Esophagus squamous epithelium (tissue), 5 donors: ENCODE results near the gene INSR. TPM values are rescaled to one million over a fixed set of nuclear protein-coding genes. Genes with fewer than 3 reads are reported as not detected.

ENCODE experiments used
- DNase-seq: peaks from one replicate; lab custom pipeline; 2025; lab: John Stamatoyannopoulos, UW
- H3K27ac ChIP-seq, 4 donors: fragments of 200-600 bp; sonication (generic); one replicate each; pipeline ENCODE4 v1.5.1; 2016 to 2019; ENCODE audit warnings: mild to moderate bottlenecking in 1 of 4
- H3K27me3 ChIP-seq, 4 donors: fragments of 200-600 bp; sonication (generic); 1 replicate in 3 of 4; 2 replicates in 1 of 4; pipeline versions ENCODE4 v1.5.1 to v1.6.0; 2017 to 2021; ENCODE audit warnings: antibody characterized with exemption in 1 of 4
- H3K36me3 ChIP-seq, 3 donors: fragments of 200-600 bp; sonication (generic); one replicate each; pipeline ENCODE4 v1.5.1; 2016 to 2019
- H3K4me1 ChIP-seq, 3 donors: fragments of 200-600 bp; sonication (generic); one replicate each; pipeline ENCODE4 v1.5.1; 2017 to 2019
- H3K4me3 ChIP-seq, 4 donors: fragments of 200-600 bp; sonication (generic); 1 replicate in 3 of 4; 2 replicates in 1 of 4; pipeline ENCODE4 v1.5.1; 2016 to 2019; ENCODE audit warnings: mild to moderate bottlenecking in 2 of 4, moderate library complexity in 1 of 4
- H3K9me3 ChIP-seq, 3 donors: fragments of 200-600 bp; sonication (generic); one replicate each; pipeline ENCODE4 v1.5.1; 2016 to 2019
- CTCF ChIP-seq, 6 experiments: fragments of 450-650 bp in 4 of 6; fragments of 200-600 bp in 2 of 6; sonication (generic) in 2 of 6; IDR thresholded peaks; one replicate each; pipeline ENCODE4 v1.5.1; 2016 to 2019; ENCODE audit warnings: antibody characterized with exemption in 6 of 6, mild to moderate bottlenecking in 4 of 6, moderate library complexity in 4 of 6
- POLR2A ChIP-seq, 4 donors: fragments of 450-650 bp; IDR thresholded peaks; one replicate each; pipeline ENCODE4 v1.6.1; 2017; ENCODE audit warnings: antibody characterized with exemption in 4 of 4, mild to moderate bottlenecking in 4 of 4, moderate library complexity in 3 of 4
- WGBS, 2 donors: methylation state at CpG; one replicate each; pipeline ENCODE4 v1.1.5; 2018; 5-methylcytosine and 5-hydroxymethylcytosine counted together
- intact Hi-C: fragments of 100-400 bp; cut with DNase I; formaldehyde crosslinking; loops from one replicate; pipeline ENCODE4 v1.15.0; 2022
- total RNA-seq, 4 donors: library from RNA; depleted of rRNA; stranded (reverse); fragments of >200 nt; gene quantifications; one replicate each; pipeline ENCODE4 v1.1.0, GENCODE V29; 2016
- donor health status: DM: yes; HTN: yes; CAD: no.

Gene INSR
- total RNA-seq, 4 donors from 2014 or later = 4.9 to 33.4 (median 10.8) TPM

DNA sequence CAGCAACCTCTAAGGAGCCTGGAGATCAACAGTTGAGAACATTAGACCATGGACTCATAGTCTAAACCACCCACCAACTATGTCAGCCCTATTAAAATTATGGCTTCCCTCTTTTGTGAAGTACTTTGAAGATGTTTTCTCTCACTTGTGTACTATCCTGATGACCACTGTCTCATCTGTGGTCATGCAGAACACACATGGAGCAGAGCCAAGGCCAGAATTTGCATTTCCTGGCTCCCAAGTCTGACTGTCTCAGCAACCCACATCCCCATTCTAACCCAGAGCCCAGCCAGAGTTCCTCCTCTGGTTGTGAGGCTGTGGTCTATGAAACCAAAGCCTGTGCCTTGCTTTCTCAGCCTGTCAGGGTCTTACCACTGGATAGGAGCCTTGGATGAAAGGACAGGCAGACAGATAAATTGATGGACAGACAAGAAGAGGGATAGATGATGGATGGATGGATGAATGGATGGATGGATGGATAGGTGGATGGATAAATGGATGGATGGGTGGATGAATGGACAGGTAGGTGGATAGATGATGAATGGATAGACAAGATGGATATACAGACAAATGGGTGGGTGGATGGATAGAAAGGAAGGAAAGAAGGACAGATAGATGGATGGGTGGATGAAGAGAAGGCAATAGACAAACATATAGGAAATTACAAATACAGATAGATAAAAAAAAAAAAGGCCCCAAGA, 189.3 kb downstream of the INSR start:
- Histone ChIP-seq H3K4me3 (no peak overlapping the region), H3K27me3 (peaks cover 0 to 25% (median 0%) of the 10 kb centered on the region in 4 donors), H3K36me3 (no peaks in the 10 kb centered on the region), H3K27ac (no peak overlapping the region), H3K4me1 (peaks cover 0 to 9% (median 3%) of the 10 kb centered on the region in 3 donors), H3K9me3 (no peaks in the 10 kb centered on the region)
- intact Hi-C loops = loop anchor here (10.0 kb wide), 1 partner anchor 230 kb away; no protein-coding TSS in a partner anchor
- TF ChIP-seq CTCF (IDR thresholded peaks at IDR 0.05) (no peak), POLR2A (IDR thresholded peaks at IDR 0.05) (no peak)
- no peak for DNase-seq

GRCh38 chr19:7101498-7102253, 192.5 kb downstream of the INSR start:
- no peak overlapping the region for H3K4me3 ChIP-seq
- no peaks in the 10 kb centered on the region for H3K9me3 ChIP-seq
- H3K27me3 ChIP-seq = peaks cover 0 to 25% (median 0%) of the 10 kb centered on the region in 4 donors
- H3K36me3 ChIP-seq = no peaks in the 10 kb centered on the region
- 38 to 52% methylated on average over 17 to 19 of the region's 19 CpGs for WGBS, 2 donors
- TF ChIP-seq CTCF (IDR thresholded peaks at IDR 0.05) (no peak), POLR2A (IDR thresholded peaks at IDR 0.05) (no peak)
- no peak for DNase-seq
- H3K27ac ChIP-seq = no peak overlapping the region
- peaks cover 0 to 21% (median 7%) of the 10 kb centered on the region in 3 donors for H3K4me1 ChIP-seq
- intact Hi-C loops = loop anchor here (10.0 kb wide), 1 partner anchor 233 kb away; no protein-coding TSS in a partner anchor

GRCh38 chr19:7099597-7099921, 194.7 kb downstream of the INSR start:
- peaks cover 0 to 20% (median 0%) of the 10 kb centered on the region in 3 donors for H3K9me3 ChIP-seq
- intact Hi-C loops = no loop called here
- no peak for DNase-seq
- TF ChIP-seq CTCF (IDR thresholded peaks at IDR 0.05) (no peak), POLR2A (IDR thresholded peaks at IDR 0.05) (no peak)
- H3K27me3 ChIP-seq = peaks cover 0 to 20% (median 0%) of the 10 kb centered on the region in 4 donors
- peak overlapping the region; percentile 63 to 71 (median 68) for H3K4me3 ChIP-seq
- WGBS, 2 donors = 14 to 19% methylated on average over 8 to 9 of the region's 9 CpGs
- H3K4me1 ChIP-seq = peaks cover 0 to 21% (median 7%) of the 10 kb centered on the region in 3 donors
- H3K36me3 ChIP-seq = no peaks in the 10 kb centered on the region
- peak overlapping the region; percentile 94 to 96 (median 94) for H3K27ac ChIP-seq

- H3K27ac ChIP-seq = peak overlapping the region; percentile 94 to 96 (median 94)
- 0 to 1% methylated on average over 63 to 74 of the region's 78 CpGs for WGBS, 2 donors
- TF ChIP-seq POLR2A (IDR thresholded peaks at IDR 0.05) (peak in 1 of 4 donors; percentile 35), CTCF (IDR thresholded peaks at IDR 0.05) (no peak)
- peaks cover 0 to 14% (median 0%) of the 10 kb centered on the region in 4 donors for H3K27me3 ChIP-seq
- intact Hi-C loops = no loop called here
- H3K9me3 ChIP-seq = peaks cover 0 to 26% (median 0%) of the 10 kb centered on the region in 3 donors
- peak; percentile 31 for DNase-seq
- peaks cover 0 to 21% (median 7%) of the 10 kb centered on the region in 3 donors for H3K4me1 ChIP-seq
- no peaks in the 10 kb centered on the region for H3K36me3 ChIP-seq
- peak overlapping the region; percentile 63 to 71 (median 68) for H3K4me3 ChIP-seq
Measured at GRCh38 chr19:7098701-7099596, 195.3 kb downstream of the INSR start.
